ENCODE data around the gene EGLN1. TPM values are rescaled to one million over a fixed set of nuclear protein-coding genes. Genes with fewer than 3 reads are reported as not detected.
A peak's percentile ranks its signal among the peaks of the same experiment; 100 is the strongest.
"Not testable (repeated sequence)": the region's sequence is repeated elsewhere in the genome, so short reads cannot be mapped to it uniquely, and the experiment has no call there.

The EGLN1 gene
- total RNA-seq, 1 donor from 2014 or later: 23.6 TPM

DNA sequence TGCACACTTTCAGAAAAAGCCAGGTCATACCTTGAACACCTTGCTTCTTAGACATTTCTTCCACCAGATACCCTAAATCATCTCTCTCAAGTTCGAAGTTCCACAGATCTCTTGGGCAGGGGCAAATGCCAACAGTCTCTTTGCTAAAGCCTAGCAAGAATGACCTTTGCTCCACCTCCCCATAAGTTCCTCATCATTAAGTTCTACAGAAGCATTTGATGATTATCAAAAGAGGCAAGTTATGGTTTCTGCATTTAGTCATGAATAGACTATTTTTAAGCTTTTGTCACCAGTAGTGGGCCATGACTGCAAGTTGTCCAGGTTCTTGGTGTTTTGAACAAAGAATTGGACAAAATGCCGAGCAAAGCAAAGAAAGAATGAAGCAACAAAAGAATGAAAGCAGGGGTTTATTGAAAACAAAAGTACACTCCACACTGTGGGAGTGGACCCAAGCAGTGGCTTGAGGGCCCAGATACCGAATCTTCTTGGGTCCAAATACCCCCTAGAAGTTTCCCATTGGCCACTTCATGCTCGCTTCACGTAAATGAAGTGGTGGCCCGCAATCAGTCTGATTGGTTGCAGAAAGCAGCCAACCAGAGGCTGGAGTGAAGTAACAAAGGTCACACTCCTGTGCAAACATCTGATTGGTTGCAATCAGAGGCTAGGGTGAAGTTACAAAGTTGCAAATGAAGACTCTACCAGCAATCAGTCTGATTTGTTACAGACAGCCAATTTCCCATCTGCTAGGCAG is 9.8 kb upstream of the EGLN1 start:
- TF ChIP-seq, protein P1, sequence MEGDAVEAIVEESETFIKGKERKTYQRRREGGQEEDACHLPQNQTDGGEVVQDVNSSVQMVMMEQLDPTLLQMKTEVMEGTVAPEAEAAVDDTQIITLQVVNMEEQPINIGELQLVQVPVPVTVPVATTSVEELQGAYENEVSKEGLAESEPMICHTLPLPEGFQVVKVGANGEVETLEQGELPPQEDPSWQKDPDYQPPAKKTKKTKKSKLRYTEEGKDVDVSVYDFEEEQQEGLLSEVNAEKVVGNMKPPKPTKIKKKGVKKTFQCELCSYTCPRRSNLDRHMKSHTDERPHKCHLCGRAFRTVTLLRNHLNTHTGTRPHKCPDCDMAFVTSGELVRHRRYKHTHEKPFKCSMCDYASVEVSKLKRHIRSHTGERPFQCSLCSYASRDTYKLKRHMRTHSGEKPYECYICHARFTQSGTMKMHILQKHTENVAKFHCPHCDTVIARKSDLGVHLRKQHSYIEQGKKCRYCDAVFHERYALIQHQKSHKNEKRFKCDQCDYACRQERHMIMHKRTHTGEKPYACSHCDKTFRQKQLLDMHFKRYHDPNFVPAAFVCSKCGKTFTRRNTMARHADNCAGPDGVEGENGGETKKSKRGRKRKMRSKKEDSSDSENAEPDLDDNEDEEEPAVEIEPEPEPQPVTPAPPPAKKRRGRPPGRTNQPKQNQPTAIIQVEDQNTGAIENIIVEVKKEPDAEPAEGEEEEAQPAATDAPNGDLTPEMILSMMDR (IDR thresholded peaks at IDR 0.05; ENCODE audit: insufficient read depth, low read length, poor library complexity, severe bottlenecking): no peak
- no peaks in the 10 kb centered on the region for H3K27me3 ChIP-seq (ENCODE audit: control insufficient read depth, insufficient read depth, low read length)
- no peaks in the 10 kb centered on the region for H3K36me3 ChIP-seq (ENCODE audit: control insufficient read depth, insufficient read depth, low read length)
- DNase-seq (ENCODE audit: low read depth): no peak
- H3K4me3 ChIP-seq (ENCODE audit: low read depth, low read length): no peak overlapping the region

GRCh38 chr1:231430678-231431352 is 8.7 kb upstream of the EGLN1 start:
- DNase-seq (ENCODE audit: low read depth); H3K36me3 ChIP-seq (ENCODE audit: control insufficient read depth, insufficient read depth, low read length); H3K27me3 ChIP-seq (ENCODE audit: control insufficient read depth, insufficient read depth, low read length); H3K4me3 ChIP-seq (ENCODE audit: low read depth, low read length): not testable (repeated sequence)

DNA sequence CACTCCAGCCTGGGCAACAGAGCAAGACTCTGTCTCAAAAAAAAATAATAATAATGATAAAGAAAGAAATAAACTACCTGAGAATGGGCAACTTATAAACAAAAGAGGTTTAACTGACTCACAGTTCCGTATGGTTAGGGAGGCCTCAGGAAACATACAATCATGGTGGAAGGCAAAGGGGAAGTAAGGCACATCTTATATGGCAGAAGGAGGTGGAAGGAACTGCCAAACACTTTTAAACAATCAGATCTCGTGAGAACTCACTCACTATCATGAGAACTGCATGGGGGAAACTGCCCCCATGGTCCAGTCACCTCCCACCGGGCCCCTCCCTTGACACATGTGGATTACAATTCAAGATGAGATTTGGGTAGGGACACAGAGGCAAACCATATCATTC is 6.3 kb upstream of the EGLN1 start:
- H3K36me3 ChIP-seq (ENCODE audit: control insufficient read depth, insufficient read depth, low read length): no peaks in the 10 kb centered on the region
- H3K4me3 ChIP-seq (ENCODE audit: low read depth, low read length): no peak overlapping the region
- DNase-seq (ENCODE audit: low read depth): no peak
- TF ChIP-seq, protein P1 (IDR thresholded peaks at IDR 0.05; ENCODE audit: insufficient read depth, low read length, poor library complexity, severe bottlenecking): no peak
- no peaks in the 10 kb centered on the region for H3K27me3 ChIP-seq (ENCODE audit: control insufficient read depth, insufficient read depth, low read length)

DNA sequence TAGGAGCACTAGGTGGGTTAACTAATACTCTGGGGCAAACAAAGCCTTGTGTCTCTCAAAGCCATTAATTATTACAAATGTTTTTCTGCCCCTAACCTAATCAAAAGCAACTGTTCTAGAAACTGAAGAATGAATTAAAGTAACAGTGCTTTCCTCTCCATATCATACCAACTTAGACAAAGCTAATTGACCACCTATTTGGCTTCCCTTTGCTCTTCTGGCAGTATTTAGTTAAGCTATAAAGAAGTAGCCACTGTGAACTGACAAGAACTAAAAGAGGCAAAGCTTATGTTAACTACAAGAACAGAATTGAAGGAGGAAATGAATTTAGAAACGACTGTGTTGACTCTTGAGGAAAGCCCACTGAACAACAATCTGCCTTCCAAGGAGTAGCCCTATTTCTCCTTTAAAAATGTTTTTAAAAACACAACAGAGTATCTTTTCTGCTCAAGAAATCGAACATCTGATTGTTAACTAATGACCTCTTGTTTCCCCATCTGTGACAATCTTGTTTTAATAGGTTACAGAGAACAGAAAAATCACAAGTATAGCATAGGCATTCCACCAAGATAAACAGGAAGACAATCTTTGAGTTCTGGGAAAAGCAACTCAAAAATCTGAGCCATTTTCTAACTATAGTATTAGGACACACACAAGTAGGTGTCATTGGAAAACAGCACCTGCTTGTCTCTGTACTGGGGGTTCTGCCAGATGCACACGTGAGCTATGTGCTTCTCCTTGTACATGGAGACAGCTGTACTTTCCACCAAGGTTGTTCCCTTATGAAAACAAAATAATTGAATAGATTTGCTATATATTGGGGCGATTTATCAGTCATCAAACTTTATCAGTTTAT is 3.1 kb upstream of the EGLN1 start:
- TF ChIP-seq, protein P1 (IDR thresholded peaks at IDR 0.05; ENCODE audit: insufficient read depth, low read length, poor library complexity, severe bottlenecking): no peak
- Histone ChIP-seq H3K27me3 (ENCODE audit: control insufficient read depth, insufficient read depth, low read length) (no peaks in the 10 kb centered on the region), H3K36me3 (ENCODE audit: control insufficient read depth, insufficient read depth, low read length) (no peaks in the 10 kb centered on the region), H3K4me3 (ENCODE audit: low read depth, low read length) (no peak overlapping the region)
- no peak for DNase-seq (ENCODE audit: low read depth)

DNA sequence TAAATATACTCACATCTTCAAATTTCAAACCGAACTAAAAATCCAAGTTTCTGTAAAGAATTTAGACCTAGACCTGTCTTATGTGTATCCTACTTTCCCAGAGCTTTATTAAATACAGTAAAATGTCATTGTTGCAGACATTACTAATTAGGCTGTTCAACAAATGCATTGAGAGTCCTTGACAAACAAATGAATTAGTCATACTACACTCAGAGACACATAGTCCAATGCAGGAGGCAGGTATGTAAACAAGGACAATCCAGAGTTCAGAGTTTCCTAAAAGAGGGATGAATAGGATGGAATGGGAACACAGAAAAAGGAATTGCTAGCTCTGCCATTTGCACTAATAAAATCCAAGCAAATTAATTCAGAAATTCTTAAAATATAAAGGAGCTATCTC is 1.6 kb upstream of the EGLN1 start:
- Histone ChIP-seq H3K36me3 (ENCODE audit: control insufficient read depth, insufficient read depth, low read length) (no peaks in the 10 kb centered on the region), H3K4me3 (ENCODE audit: low read depth, low read length) (no peak overlapping the region), H3K27me3 (ENCODE audit: control insufficient read depth, insufficient read depth, low read length) (no peaks in the 10 kb centered on the region)
- no peak for DNase-seq (ENCODE audit: low read depth)
- TF ChIP-seq, protein P1 (IDR thresholded peaks at IDR 0.05; ENCODE audit: insufficient read depth, low read length, poor library complexity, severe bottlenecking): no peak

GRCh38 chr1:231422798-231423309 is 767 bp upstream of the EGLN1 start:
- no peak for DNase-seq (ENCODE audit: low read depth)
- peak overlapping the region; percentile 91 for H3K4me3 ChIP-seq (ENCODE audit: low read depth, low read length)
- H3K27me3 ChIP-seq (ENCODE audit: control insufficient read depth, insufficient read depth, low read length): no peaks in the 10 kb centered on the region
- H3K36me3 ChIP-seq (ENCODE audit: control insufficient read depth, insufficient read depth, low read length): no peaks in the 10 kb centered on the region
- TF ChIP-seq, protein P1 (IDR thresholded peaks at IDR 0.05; ENCODE audit: insufficient read depth, low read length, poor library complexity, severe bottlenecking): no peak
